RWPE1 (cell line): Measurements from ENCODE around the gene USP6NL.

Source experiments
- CTCF ChIA-PET: fragments of 350-600 bp; sonication (Branson Sonifier 250); formaldehyde crosslinking; extraction: SDS; loops from one replicate; lab custom pipeline; 2021; lab: Yijun Ruan, JAX
- POLR2A ChIA-PET: fragments of 400-600 bp; formaldehyde crosslinking; extraction: SDS; loops from one replicate; lab custom pipeline; 2020; ENCODE audit warnings: antibody characterized with exemption; ENCODE audit not compliant: low non-redundant PET; lab: Yijun Ruan, JAX
- DNase-seq: peaks from one replicate; pipeline ENCODE4 v3.0.0; 2012; ENCODE audit warnings: low spot score
- H3K27ac ChIP-seq: fragments of 450-650 bp; 2 replicates; pipeline ENCODE4 v1.5.1; 2017
- TF ChIP-seq, protein P1 (sequence below): fragments of 450-650 bp; conservative IDR thresholded peaks from 2 replicates; pipeline ENCODE4 v1.5.1; 2017; ENCODE audit warnings: low read depth, mild to moderate bottlenecking

USP6NL gene

DNA sequence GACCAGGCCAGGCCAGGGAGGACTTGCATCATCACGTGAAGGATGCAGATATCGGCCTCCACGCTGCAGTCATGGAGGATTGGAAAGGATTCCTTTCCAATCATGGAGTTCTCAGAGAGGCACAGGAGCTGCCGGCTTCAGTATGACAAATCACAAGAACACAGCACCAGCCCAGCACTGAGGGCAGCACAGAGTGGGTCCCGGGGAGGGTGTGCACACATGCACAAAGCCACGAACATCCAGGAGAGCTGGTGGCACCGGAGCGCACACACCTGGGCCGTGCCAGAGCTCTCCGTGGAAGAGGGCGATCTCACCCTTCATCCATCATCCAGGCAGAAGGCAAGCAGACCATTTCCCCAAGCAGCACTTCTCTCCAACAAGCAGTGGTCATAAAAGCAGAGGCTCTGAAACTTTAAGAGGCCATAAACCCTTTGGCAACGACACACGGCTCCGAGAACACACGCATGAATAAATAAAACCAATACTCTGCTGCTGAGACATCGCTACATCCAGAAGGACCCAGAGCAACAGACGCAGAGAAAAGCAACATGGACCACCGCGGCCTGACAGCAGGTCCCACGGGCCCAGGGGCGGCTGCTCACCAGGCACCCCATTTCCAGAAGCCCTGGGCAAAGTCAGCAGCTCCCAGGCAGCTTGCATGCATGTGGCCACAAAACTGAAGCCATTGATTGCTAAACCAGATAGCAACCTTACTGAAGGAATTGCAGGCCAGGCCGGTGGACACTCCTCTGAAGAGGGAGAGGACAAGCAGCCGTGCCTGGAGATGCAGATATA lies 180.8 kb downstream of the USP6NL start:
- ChIA-PET POLR2A (no interaction called here), CTCF (interaction anchor here (0.7 kb wide), 2 partner anchors 240 to 281 kb away, joined by 3 read pairs; no protein-coding TSS in a partner anchor)
- H3K27ac ChIP-seq: no peak overlapping the region
- DNase-seq: no peak
- TF ChIP-seq, protein P1, sequence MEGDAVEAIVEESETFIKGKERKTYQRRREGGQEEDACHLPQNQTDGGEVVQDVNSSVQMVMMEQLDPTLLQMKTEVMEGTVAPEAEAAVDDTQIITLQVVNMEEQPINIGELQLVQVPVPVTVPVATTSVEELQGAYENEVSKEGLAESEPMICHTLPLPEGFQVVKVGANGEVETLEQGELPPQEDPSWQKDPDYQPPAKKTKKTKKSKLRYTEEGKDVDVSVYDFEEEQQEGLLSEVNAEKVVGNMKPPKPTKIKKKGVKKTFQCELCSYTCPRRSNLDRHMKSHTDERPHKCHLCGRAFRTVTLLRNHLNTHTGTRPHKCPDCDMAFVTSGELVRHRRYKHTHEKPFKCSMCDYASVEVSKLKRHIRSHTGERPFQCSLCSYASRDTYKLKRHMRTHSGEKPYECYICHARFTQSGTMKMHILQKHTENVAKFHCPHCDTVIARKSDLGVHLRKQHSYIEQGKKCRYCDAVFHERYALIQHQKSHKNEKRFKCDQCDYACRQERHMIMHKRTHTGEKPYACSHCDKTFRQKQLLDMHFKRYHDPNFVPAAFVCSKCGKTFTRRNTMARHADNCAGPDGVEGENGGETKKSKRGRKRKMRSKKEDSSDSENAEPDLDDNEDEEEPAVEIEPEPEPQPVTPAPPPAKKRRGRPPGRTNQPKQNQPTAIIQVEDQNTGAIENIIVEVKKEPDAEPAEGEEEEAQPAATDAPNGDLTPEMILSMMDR: no peak

- TF ChIP-seq, protein P1: no peak
- POLR2A ChIA-PET: no interaction called here
- no peak for DNase-seq
- no peak overlapping the region for H3K27ac ChIP-seq
- CTCF ChIA-PET: interaction anchor here (0.6 kb wide), 1 partner anchor 384 kb away, joined by 3 read pairs; no protein-coding TSS in a partner anchor
Measured at GRCh38 chr10:11429439-11430052, 181.9 kb downstream of the USP6NL start.

DNA sequence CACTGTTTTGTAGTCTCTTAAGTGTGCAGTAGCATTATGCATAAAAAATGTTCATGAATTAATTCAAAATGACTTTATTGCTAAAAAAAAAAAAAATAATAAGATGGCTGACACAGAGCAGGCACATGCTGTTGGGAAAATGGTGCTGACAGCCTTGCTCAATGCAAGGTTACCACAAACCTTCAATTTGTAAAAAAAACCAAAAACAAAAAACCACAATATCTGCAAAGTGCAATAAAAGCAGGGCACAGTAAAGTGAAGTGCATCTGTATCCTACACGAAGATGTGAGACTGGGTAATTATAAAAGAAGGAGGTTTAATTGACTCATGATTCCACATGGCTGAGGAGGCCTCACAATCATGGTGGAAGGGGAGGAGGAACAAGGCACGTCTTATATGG lies 185.8 kb downstream of the USP6NL start:
- TF ChIP-seq, protein P1: no peak
- POLR2A ChIA-PET: no interaction called here
- CTCF ChIA-PET: interaction anchor here (0.9 kb wide), 1 partner anchor 13 kb away, joined by 6 read pairs; no protein-coding TSS in a partner anchor
- no peak overlapping the region for H3K27ac ChIP-seq
- no peak for DNase-seq

- H3K27ac ChIP-seq: no peak overlapping the region
- no peak for DNase-seq
- ChIA-PET POLR2A (no interaction called here), CTCF (interaction anchor here (0.9 kb wide), 1 partner anchor 13 kb away, joined by 6 read pairs; no protein-coding TSS in a partner anchor)
- TF ChIP-seq, protein P1: no peak
Measured at GRCh38 chr10:11425296-11425610, 186.2 kb downstream of the USP6NL start.

DNA sequence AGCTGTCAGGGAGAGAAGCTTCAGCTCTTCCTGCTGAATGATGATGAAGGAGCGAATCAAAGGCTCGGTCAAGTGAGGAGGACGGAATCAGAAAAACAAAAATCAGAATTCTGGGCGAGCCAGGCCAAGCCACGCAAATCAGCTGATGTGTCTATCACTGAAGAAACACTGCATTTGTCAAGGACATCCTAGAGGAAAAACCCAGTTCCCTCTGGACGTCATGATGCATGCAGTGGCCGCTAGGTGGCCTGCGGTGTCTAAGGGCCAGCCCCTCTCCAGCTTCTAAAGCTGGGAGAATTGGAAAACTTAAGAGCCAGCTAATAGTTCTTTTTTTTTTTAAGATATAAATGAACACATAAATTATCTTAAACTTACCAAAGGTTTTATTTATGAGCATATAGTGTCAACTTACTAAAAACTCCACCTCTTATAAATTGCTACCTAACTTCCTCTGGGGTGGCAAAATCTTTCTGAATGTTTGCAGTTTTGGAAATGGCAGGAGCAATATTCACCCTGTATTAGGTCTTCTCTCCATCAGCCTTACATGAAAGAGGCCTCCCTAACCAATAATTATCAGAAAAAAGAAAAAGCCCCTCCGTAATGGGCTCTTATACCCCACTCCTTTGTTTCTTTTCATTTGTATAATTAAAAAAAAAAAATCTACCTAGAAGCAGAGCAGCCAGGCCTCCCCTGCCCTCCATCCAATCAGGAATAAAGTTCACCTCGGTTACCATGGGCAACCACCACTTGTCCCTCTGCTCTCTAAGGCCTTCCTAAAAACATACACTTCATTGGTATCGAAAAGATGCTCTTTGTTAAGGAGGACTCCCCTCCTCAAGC lies 186.8 kb downstream of the USP6NL start:
- CTCF ChIA-PET: interaction anchor here (0.5 to 1.5 kb wide), 14 partner anchors 9 to 1221 kb away, joined by 3 to 6 read pairs (median 3); no protein-coding TSS in a partner anchor
- TF ChIP-seq, protein P1: peak; percentile 83
- no peak overlapping the region for H3K27ac ChIP-seq
- POLR2A ChIA-PET: interaction anchor here (0.6 kb wide), 1 partner anchor 371 kb away, joined by 3 read pairs; no protein-coding TSS in a partner anchor
- DNase-seq: peak; percentile 64

- POLR2A ChIA-PET: no interaction called here
Measured at GRCh38 chr10:11416974-11417373, 194.5 kb downstream of the USP6NL start.

More at GRCh38 chr10:11416974-11417373, 194.5 kb downstream of the USP6NL start:
- TF ChIP-seq, protein P1: no peak
- no peak overlapping the region for H3K27ac ChIP-seq
- DNase-seq: no peak
- CTCF ChIA-PET: interaction anchor here (0.7 kb wide), 1 partner anchor 50 kb away, joined by 3 read pairs; no protein-coding TSS in a partner anchor
